ENCODE data around the gene C3.
A peak's percentile ranks its signal among the peaks of the same experiment; 100 is the strongest.
"Not testable (repeated sequence)": the region's sequence is repeated elsewhere in the genome, so short reads cannot be mapped to it uniquely, and the experiment has no call there.

The C3 gene

DNA sequence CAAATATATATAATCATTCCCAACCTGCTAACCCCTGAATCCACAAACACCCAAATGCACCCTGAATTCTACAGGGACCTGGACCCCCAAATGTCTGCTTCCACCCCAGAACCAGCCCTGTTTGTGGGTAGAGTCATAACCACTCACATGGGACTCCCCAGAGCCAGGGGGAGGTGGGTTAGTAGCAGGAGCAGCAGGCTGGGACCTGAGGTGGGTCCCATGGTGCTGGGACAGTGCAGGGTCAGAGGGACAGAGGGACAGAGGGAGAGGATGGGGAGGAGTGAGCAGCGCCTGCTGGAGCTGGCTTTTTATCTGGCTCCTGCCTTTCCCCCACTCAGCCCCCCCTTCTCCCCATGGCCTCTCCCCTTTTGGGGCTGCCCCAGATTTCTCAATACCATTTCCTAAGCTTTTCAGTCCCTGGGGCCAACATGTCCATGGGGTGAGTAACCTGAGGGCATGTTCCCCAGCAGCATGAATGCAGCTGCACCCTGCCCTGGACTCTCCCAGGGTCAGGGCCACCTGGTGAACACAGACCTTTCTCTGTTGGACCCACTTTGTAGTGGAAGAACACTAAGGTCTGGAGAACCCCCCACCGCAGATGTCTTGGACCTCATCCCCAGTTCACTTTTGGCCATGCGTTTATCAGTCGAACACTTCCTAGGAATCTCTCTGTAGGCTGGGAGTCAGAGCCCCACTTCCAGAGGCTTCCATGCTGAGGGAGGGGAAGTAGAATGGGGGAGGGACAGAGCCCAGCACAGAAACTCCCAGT is at the start of gene C3:
Gene C3 (minus strand): TSS at position 282 of the 769 bp plus-strand sequence. CDS start 61 bp downstream, at position 221.
- H3K36me3 ChIP-seq (ENCODE audit: insufficient read depth, low read depth, low read length): no peaks in the 10 kb centered on the region
- H3K9me3 ChIP-seq (ENCODE audit: insufficient read depth, low read depth, low read length): no peaks in the 10 kb centered on the region
- H3K4me1 ChIP-seq (ENCODE audit: insufficient read depth, low read length): no peaks in the 10 kb centered on the region
- no peak within 1 kb of the TSS for H3K4me3 ChIP-seq (ENCODE audit: low read length)
- no peak within 1 kb of the TSS for H3K27ac ChIP-seq (ENCODE audit: low read length)
- H3K9ac ChIP-seq (ENCODE audit: low read depth, low read length): no peak within 1 kb of the TSS
- no peaks in the 10 kb centered on the region for H3K27me3 ChIP-seq (ENCODE audit: insufficient read depth, low read length)

DNA sequence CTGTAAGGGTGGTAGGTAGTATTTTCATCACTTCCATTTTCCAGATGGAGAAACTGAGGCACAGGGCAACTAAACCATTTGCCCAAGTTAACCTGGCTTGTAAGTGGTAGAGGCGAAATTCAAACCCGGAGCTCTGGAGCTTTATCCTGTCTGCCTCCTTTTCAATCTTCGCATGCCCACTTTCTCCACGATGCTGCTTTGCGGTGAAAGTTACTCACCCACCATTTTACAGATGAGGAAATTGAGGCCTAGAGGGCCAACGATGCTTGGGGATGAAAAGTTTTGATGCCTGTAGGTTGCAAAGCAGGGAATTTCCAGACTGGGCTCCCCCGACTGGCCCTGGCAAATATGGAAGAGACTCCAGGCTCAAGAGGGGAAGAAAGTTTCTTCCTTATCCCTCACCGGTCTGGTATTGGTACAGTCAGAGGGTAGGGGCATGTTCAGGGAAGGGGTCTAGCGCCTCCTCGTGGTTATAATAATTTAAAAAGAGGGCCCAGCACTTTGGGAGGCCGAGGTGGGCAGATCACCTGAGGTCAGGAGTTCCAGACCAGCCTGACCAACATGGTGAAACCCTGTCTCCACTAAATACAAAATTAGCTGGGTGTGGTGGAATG is 48.7 kb upstream of the C3 start:
- Histone ChIP-seq H3K36me3 (ENCODE audit: insufficient read depth, low read depth, low read length) (no peaks in the 10 kb centered on the region), H3K4me3 (ENCODE audit: low read length) (no peak overlapping the region), H3K4me1 (ENCODE audit: insufficient read depth, low read length) (peaks cover 5% of the 10 kb centered on the region; the same call in 1 of the 2 replicates), H3K9me3 (ENCODE audit: insufficient read depth, low read depth, low read length) (no peaks in the 10 kb centered on the region), H3K9ac (ENCODE audit: low read depth, low read length) (no peak overlapping the region), H3K27me3 (ENCODE audit: insufficient read depth, low read length) (peaks cover 14% of the 10 kb centered on the region; the same call in 1 of the 2 replicates), H3K27ac (ENCODE audit: low read length) (no peak overlapping the region)

- Histone ChIP-seq H3K27ac (ENCODE audit: low read length) (no peak overlapping the region), H3K9me3 (ENCODE audit: insufficient read depth, low read depth, low read length) (no peaks in the 10 kb centered on the region), H3K4me1 (ENCODE audit: insufficient read depth, low read length) (peaks cover 5% of the 10 kb centered on the region; the same call in 1 of the 2 replicates), H3K9ac (ENCODE audit: low read depth, low read length) (no peak overlapping the region), H3K4me3 (ENCODE audit: low read length) (peak overlapping the region; percentile 88), H3K36me3 (ENCODE audit: insufficient read depth, low read depth, low read length) (no peaks in the 10 kb centered on the region), H3K27me3 (ENCODE audit: insufficient read depth, low read length) (peaks cover 14% of the 10 kb centered on the region; the same call in 1 of the 2 replicates)
Observed at GRCh38 chr19:6768236-6768785, 47.9 kb upstream of the C3 start.

DNA sequence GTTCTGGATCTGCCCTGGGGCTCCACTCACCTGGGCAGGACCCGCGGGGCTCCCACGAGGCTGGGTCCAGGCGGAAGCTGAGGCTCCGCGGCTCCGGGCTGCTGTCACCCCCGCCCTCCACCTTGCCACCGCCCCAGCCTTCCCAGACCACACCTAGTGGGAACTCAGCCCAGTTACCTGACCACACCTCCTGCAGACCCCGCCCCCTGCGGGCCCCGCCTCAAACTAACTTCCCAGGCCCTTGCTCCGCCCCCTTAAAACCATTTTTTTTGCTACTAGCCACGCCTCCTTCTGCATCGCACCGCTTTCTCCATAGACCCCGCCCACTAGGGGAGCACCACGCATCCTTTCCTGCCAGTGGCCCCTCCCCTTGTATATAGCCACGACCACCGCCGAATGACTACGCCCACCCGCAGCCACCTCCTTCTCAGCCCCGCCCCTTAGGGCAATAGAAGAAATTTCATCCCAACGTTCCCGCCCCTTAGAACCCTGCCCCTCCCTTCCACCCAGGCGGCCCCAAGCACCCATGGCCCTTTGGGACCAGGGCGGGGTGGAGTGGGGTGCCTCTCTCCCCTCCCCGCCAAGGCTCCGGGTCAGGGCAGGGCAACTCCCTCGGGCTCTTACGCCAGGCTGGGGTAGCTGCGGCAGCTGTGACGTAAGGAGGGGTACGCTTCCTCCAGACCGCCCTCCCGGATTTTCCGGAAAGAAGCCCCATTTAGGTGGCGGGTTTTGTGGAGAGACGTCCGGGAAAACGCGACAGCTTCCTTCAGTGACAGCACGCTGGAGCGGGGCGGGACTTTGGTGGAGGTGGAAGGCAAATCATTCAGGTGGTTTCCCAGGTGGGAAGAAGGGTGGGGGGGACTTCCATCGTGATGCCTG is 47.1 kb upstream of the C3 start, which contains the start of gene SH2D3A:
Gene SH2D3A (minus strand): TSS at position 79 of the 879 bp plus-strand sequence. CDS start 3,687 bp downstream, outside the sequence.
- H3K4me1 ChIP-seq (ENCODE audit: insufficient read depth, low read length): peaks cover 5% of the 10 kb centered on the region; the same call in 1 of the 2 replicates
- no peaks in the 10 kb centered on the region for H3K36me3 ChIP-seq (ENCODE audit: insufficient read depth, low read depth, low read length)
- H3K9ac ChIP-seq (ENCODE audit: low read depth, low read length): peak within 1 kb of the TSS; percentile 42; the same call in 1 of the 2 replicates
- peaks cover 14% of the 10 kb centered on the region; the same call in 1 of the 2 replicates for H3K27me3 ChIP-seq (ENCODE audit: insufficient read depth, low read length)
- H3K4me3 ChIP-seq (ENCODE audit: low read length): peak within 1 kb of the TSS; percentile 88
- no peaks in the 10 kb centered on the region for H3K9me3 ChIP-seq (ENCODE audit: insufficient read depth, low read depth, low read length)
- no peak within 1 kb of the TSS for H3K27ac ChIP-seq (ENCODE audit: low read length)

GRCh38 chr19:6767081-6767356 is 46.6 kb upstream of the C3 start:
- H3K4me3 ChIP-seq (ENCODE audit: low read length): peak overlapping the region; percentile 88
- peaks cover 14% of the 10 kb centered on the region; the same call in 1 of the 2 replicates for H3K27me3 ChIP-seq (ENCODE audit: insufficient read depth, low read length)
- H3K27ac ChIP-seq (ENCODE audit: low read length): no peak overlapping the region
- no peaks in the 10 kb centered on the region for H3K36me3 ChIP-seq (ENCODE audit: insufficient read depth, low read depth, low read length)
- no peaks in the 10 kb centered on the region for H3K9me3 ChIP-seq (ENCODE audit: insufficient read depth, low read depth, low read length)
- peaks cover 5% of the 10 kb centered on the region; the same call in 1 of the 2 replicates for H3K4me1 ChIP-seq (ENCODE audit: insufficient read depth, low read length)
- H3K9ac ChIP-seq (ENCODE audit: low read depth, low read length): peak overlapping the region; percentile 36; the same call in 1 of the 2 replicates

DNA sequence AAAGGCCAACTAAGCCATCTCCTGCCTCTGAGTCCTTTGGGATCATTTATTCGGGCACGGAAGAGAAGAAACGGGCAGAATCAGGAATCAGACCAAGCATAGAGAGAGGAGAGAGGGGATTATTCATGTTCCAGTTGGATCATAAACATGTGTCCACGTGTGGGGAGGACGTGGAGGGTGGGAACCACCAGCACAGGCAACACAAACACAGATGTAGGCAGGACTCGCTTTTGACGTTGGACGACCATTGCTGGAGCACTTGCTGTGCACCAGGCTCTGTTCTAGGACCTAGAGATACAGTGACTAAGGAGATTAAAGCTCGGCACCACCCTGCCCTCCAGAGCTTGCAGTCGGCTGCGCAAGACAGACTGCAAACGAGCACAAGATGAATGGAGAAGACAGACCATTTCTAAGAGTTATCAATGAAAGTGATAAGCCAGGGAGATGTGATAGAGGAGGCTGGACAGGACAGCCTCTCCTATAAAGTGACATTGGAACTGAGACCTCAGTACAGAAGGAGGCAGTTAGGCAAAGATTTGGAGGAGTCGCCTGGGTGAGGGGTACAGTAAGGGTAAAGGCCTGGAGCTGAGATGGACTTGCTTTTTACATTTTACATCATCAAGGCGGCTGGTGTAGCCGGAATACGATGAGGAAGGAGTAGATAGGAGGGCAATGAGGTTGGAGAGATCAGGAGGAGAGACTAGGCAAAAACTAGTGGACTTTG is 46.1 kb upstream of the C3 start:
- Histone ChIP-seq H3K27ac (ENCODE audit: low read length) (no peak overlapping the region), H3K4me3 (ENCODE audit: low read length) (peak overlapping the region; percentile 88), H3K27me3 (ENCODE audit: insufficient read depth, low read length) (peaks cover 14% of the 10 kb centered on the region; the same call in 1 of the 2 replicates), H3K9ac (ENCODE audit: low read depth, low read length) (peak overlapping the region; percentile 36; the same call in 1 of the 2 replicates), H3K4me1 (ENCODE audit: insufficient read depth, low read length) (peaks cover 5% of the 10 kb centered on the region; the same call in 1 of the 2 replicates), H3K36me3 (ENCODE audit: insufficient read depth, low read depth, low read length) (no peaks in the 10 kb centered on the region), H3K9me3 (ENCODE audit: insufficient read depth, low read depth, low read length) (no peaks in the 10 kb centered on the region)

DNA sequence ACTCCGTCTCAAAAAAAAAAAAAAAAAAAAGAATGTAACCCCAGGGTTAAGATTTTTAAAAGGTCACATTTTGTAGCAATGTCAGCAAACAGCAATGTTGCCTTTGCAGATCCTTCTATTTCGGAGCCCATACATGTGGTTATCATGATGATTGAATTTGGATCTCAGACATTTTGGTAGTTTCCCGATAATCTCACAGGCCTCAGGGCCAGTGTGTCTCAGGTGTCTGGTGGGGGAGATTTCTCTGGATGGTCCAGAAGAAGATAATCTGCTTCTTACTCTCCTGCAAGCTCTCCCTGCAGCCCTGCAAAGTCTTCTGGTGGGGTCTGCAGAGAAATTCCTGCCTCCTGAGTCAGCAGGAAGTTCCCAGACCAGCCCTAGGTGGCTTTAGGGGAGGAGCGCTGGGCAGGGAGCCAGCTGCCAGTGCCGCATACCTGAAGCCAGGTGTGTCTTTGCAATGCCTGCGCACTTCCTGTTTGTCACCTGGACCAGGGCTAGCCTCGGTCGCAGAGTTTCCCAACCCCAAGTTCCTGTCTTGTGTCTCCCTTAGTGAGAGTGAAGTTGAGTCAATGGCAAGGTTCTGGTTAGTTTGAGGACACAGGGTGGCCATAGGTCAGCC is 45.4 kb upstream of the C3 start:
- peaks cover 14% of the 10 kb centered on the region; the same call in 1 of the 2 replicates for H3K27me3 ChIP-seq (ENCODE audit: insufficient read depth, low read length)
- H3K4me3 ChIP-seq (ENCODE audit: low read length): peak overlapping the region; percentile 88
- H3K9me3 ChIP-seq (ENCODE audit: insufficient read depth, low read depth, low read length): no peaks in the 10 kb centered on the region
- no peaks in the 10 kb centered on the region for H3K36me3 ChIP-seq (ENCODE audit: insufficient read depth, low read depth, low read length)
- peaks cover 5% of the 10 kb centered on the region; the same call in 1 of the 2 replicates for H3K4me1 ChIP-seq (ENCODE audit: insufficient read depth, low read length)
- peak overlapping the region; percentile 36; the same call in 1 of the 2 replicates for H3K9ac ChIP-seq (ENCODE audit: low read depth, low read length)
- no peak overlapping the region for H3K27ac ChIP-seq (ENCODE audit: low read length)

DNA sequence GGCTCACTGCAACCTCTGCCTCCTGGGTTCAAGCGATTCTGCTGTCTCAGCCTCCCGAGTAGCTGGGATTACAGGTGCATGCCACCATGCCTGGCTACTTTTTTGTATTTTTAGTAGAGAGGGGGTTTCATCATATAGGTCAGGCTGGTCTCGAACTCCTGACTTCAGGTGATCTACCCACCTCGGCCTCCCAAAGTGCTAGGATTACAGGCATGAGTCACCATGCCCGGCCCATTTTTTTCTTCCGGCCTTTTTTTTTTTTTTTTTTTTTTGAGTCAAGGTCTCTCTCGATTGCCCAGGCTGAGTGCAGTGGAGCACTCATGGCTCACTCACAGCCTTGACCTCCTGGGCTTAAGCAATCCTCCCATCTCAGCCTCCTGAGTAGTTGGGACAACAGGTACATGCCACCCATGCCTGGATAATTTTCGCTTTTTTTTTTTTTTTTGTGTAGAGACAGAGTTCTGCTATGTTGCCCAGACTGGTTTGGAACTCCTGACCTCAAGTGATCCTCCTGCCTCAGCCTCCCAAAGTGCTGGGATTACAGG is 41.9 kb upstream of the C3 start:
- H3K9ac ChIP-seq (ENCODE audit: low read depth, low read length); H3K27ac ChIP-seq (ENCODE audit: low read length); H3K9me3 ChIP-seq (ENCODE audit: insufficient read depth, low read depth, low read length); H3K36me3 ChIP-seq (ENCODE audit: insufficient read depth, low read depth, low read length); H3K4me3 ChIP-seq (ENCODE audit: low read length); H3K4me1 ChIP-seq (ENCODE audit: insufficient read depth, low read length): not testable (repeated sequence)
- peaks cover 14% of the 10 kb centered on the region; the same call in 1 of the 2 replicates for H3K27me3 ChIP-seq (ENCODE audit: insufficient read depth, low read length)

DNA sequence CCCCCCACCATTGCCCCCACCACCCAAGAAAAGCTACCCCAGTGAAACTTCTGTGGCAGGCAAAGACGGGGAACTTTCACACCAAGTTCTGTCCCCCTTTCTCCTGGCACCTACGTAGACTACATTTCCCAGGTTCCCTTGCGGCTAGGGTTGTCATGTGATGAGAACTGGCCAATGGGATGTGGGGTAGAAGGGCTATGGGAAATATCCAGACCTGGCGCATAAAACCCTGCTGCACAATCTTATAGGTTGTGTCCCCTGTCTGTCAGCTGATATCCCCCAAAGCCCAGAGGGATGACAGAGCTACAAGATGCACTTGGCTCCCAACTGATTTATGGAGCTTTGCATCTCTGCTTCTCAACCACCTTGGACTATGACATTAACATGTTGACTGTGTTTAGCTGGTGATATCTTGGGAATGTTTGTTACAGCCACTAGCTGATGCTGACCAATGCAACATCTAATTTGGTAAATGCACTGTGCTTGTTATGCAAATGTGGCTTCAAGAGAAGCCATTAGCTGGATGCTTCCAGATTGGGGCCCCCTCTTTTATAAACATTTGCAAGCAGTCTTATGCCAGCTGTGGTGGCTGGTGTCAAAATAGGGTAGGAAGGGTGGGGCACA is 40.7 kb upstream of the C3 start:
- Histone ChIP-seq H3K4me3 (ENCODE audit: low read length) (no peak overlapping the region), H3K27me3 (ENCODE audit: insufficient read depth, low read length) (peaks cover 3% of the 10 kb centered on the region; the same call in 1 of the 2 replicates), H3K36me3 (ENCODE audit: insufficient read depth, low read depth, low read length) (no peaks in the 10 kb centered on the region), H3K4me1 (ENCODE audit: insufficient read depth, low read length) (peaks cover under 1% of the 10 kb centered on the region; the same call in 1 of the 2 replicates), H3K9ac (ENCODE audit: low read depth, low read length) (no peak overlapping the region), H3K27ac (ENCODE audit: low read length) (no peak overlapping the region), H3K9me3 (ENCODE audit: insufficient read depth, low read depth, low read length) (no peaks in the 10 kb centered on the region)

DNA sequence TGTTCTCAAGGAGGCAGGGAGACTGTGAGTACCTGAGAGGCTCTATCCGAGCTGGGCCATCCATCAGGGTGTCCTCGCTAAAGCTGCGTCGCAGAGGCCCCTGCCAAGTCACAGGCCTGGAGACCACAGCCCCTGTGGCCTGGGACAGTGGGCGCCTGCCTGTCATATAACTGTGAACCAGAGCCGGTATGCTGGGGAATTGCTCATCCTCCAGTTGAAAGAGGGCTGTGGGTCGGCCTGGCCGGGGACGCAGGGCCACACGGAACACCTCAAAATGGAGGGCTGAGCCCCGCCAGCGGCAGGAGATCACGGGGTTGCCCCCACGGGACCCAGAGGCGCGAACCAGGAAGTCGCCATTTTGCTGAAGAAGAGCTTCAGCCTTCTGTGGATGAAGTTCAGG is 40.2 kb upstream of the C3 start:
- H3K9me3 ChIP-seq (ENCODE audit: insufficient read depth, low read depth, low read length): no peaks in the 10 kb centered on the region
- H3K27me3 ChIP-seq (ENCODE audit: insufficient read depth, low read length): no peaks in the 10 kb centered on the region
- no peak overlapping the region for H3K9ac ChIP-seq (ENCODE audit: low read depth, low read length)
- no peaks in the 10 kb centered on the region for H3K4me1 ChIP-seq (ENCODE audit: insufficient read depth, low read length)
- no peaks in the 10 kb centered on the region for H3K36me3 ChIP-seq (ENCODE audit: insufficient read depth, low read depth, low read length)
- no peak overlapping the region for H3K27ac ChIP-seq (ENCODE audit: low read length)
- H3K4me3 ChIP-seq (ENCODE audit: low read length): no peak overlapping the region

All from iPS-20b (cell line).